GM12875 (cell line): ENCODE data around the gene SLC9A3.

Source experiments
- H3K4me3 ChIP-seq: one replicate; pipeline ENCODE4 v1.5.1; 2011; ENCODE audit warnings: low read depth, low read length, control low read depth
- CTCF ChIP-seq: IDR thresholded peaks from 2 replicates; pipeline ENCODE4 v1.5.1; 2011; ENCODE audit warnings: low read depth, mild to moderate bottlenecking, control low read depth, inconsistent platforms, low read length, moderate library complexity, borderline replicate concordance; ENCODE audit not compliant: insufficient read depth

Gene SLC9A3

GRCh38 chr5:555058-555623 is 30.9 kb upstream of the SLC9A3 start:
- TF ChIP-seq CTCF: no peak
- no peak overlapping the region for H3K4me3 ChIP-seq

DNA sequence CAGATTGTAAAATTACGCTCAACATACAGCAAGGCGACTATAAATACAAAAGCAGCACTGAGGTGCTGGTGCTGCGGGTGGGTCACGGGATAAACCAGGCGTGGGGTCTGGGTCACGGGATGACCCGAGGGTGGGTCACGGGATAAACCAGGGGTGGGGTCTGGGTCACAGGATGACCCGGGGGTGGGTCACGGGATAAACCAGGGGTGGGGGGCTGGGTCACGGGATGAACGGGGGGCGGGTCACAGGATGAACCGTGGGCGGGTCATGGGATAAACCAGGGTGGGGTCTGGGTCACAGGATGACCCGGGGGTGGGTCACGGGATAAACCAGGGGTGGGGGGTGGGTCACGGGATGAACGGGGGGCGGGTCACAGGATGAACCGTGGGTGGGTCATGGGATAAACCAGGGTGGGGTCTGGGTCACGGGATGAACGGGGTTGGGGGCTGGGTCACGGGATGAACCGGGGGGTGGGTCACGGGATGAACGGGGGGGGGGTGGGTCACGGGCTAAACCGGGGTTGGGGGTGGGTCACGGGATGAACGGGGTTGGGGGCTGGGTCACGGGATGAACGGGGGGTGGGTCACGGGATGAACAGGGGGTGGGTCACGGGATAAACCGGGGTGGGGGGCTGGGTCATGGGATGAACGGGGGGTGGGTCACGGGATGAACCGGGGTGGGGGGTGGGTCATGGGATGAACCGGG is 30.2 kb upstream of the SLC9A3 start:
- TF ChIP-seq CTCF: no peak
- H3K4me3 ChIP-seq: no peak overlapping the region

- no peak for TF ChIP-seq CTCF
- H3K4me3 ChIP-seq: no peak overlapping the region
Observed at GRCh38 chr5:553874-554273, 29.6 kb upstream of the SLC9A3 start.

GRCh38 chr5:551406-551805 is 27.2 kb upstream of the SLC9A3 start:
- no peak for TF ChIP-seq CTCF
- no peak overlapping the region for H3K4me3 ChIP-seq

DNA sequence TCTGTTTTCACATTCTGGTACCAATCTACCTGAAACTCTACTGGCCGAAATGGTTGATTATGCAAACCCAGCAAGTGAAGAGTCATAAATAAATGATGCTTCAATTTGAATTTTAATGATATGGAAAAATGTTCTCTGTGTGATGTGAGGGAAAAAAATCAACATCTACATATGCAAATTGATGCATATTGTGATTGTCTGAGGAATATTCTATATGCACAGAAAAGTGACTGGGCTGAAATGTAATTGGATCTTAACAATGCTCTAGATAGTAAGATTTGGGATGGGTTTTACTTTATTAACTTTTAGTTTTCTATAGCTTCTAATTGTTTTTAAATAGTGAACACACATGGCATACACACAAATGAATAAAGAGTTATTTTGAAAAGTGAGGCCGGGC is 25.0 kb upstream of the SLC9A3 start:
- TF ChIP-seq CTCF: no peak
- no peak overlapping the region for H3K4me3 ChIP-seq

DNA sequence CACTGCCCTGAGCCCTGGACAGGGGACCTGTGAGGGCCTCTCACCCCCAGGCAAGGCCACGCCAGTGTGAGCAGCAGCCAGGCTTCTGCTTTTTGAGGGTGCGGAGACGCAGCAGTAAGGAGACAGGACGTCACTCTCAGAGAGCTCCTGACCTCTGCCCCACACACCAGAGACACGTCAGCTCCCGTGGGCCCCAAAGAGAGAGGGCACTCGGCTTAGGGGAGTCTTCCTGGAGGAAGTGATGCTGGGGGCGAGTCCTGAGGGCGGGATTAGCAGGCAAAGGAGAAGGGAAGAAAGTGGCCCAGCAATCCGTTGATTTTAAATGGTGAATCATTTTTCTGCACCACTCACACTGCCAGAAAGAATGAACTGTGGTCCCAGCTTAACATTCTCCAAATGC is 24.0 kb upstream of the SLC9A3 start:
- no peak for TF ChIP-seq CTCF
- no peak overlapping the region for H3K4me3 ChIP-seq
